Keratinocyte (primary cell): ENCODE results near the gene CCDC83. TPM values are rescaled to one million over a fixed set of nuclear protein-coding genes. Genes with fewer than 3 reads are reported as not detected.

Experiments used
- DNase-seq: peaks from one replicate; pipeline ENCODE4 v3.0.0-alpha.2; 2011; ENCODE audit warnings: low read depth, missing footprints, low spot score
- FAIRE-seq: peaks from 2 replicates; lab custom pipeline; 2011; peaks lifted over from hg19 to GRCh38; lab: Jason Lieb, UNC
- H2AFZ ChIP-seq: 2 replicates; pipeline ENCODE4 v1.6.0; 2012; ENCODE audit warnings: low read length, control low read depth, inconsistent platforms; ENCODE audit not compliant: control insufficient read depth
- H3K27ac ChIP-seq: 2 replicates; pipeline ENCODE4 v1.5.1; 2011; ENCODE audit warnings: low read length; ENCODE audit not compliant: control insufficient read depth, insufficient read depth
- H3K27me3 ChIP-seq: 3 replicates; pipeline ENCODE4 v1.6.0; 2011; ENCODE audit warnings: low read length; ENCODE audit not compliant: control insufficient read depth, insufficient read depth; ENCODE audit errors: extremely low read depth
- H3K36me3 ChIP-seq, 2 experiments: 2 replicates in 1 of 2; 3 replicates in 1 of 2; pipeline ENCODE4 v1.5.1; 2011; ENCODE audit warnings: low read length in 2 of 2, mild to moderate bottlenecking in 1 of 2; ENCODE audit not compliant: control insufficient read depth in 2 of 2, insufficient read depth in 2 of 2; ENCODE audit errors: extremely low read depth in 1 of 2
- H3K4me1 ChIP-seq: 3 replicates; pipeline ENCODE4 v1.5.1; 2011; ENCODE audit warnings: low read length; ENCODE audit not compliant: control insufficient read depth, insufficient read depth; ENCODE audit errors: extremely low read depth
- H3K4me2 ChIP-seq: 3 replicates; pipeline ENCODE4 v1.6.0; 2011; ENCODE audit warnings: low read depth, low read length; ENCODE audit not compliant: control insufficient read depth, insufficient read depth; ENCODE audit errors: extremely low read depth
- H3K4me3 ChIP-seq, 3 experiments: fragments of 200-600 bp in 1 of 3; sonication (generic) in 1 of 3; 2 replicates in 2 of 3; 3 replicates in 1 of 3; pipeline ENCODE4 v1.5.1; 2011 to 2016; ENCODE audit warnings: low read length in 3 of 3, mild to moderate bottlenecking in 3 of 3, control low read depth in 2 of 3, inconsistent platforms in 1 of 3, low read depth in 1 of 3, mixed read lengths in 1 of 3, mixed run types in 1 of 3, moderate library complexity in 1 of 3; ENCODE audit not compliant: control insufficient read depth in 2 of 3, insufficient read depth in 2 of 3; ENCODE audit errors: extremely low read depth in 1 of 3
- H3K79me2 ChIP-seq: 2 replicates; pipeline ENCODE4 v1.6.0; 2012; ENCODE audit warnings: low read length; ENCODE audit not compliant: control insufficient read depth, insufficient read depth
- H3K9ac ChIP-seq: 3 replicates; pipeline ENCODE4 v1.6.0; 2011; ENCODE audit warnings: low read length; ENCODE audit not compliant: control insufficient read depth, insufficient read depth; ENCODE audit errors: extremely low read depth
- H3K9me1 ChIP-seq: 3 replicates; pipeline ENCODE4 v1.6.0; 2011; ENCODE audit warnings: low read length; ENCODE audit not compliant: control insufficient read depth, insufficient read depth; ENCODE audit errors: extremely low read depth
- H3K9me3 ChIP-seq: 2 replicates; pipeline ENCODE4 v1.5.1; 2012; ENCODE audit warnings: low read depth, low read length; ENCODE audit not compliant: control insufficient read depth
- H4K20me1 ChIP-seq: 3 replicates; pipeline ENCODE4 v1.6.0; 2011; ENCODE audit warnings: low read length; ENCODE audit not compliant: control insufficient read depth, insufficient read depth; ENCODE audit errors: extremely low read depth
- CTCF ChIP-seq, 3 experiments: IDR thresholded peaks in 1 of 3; conservative IDR thresholded peaks in 1 of 3; optimal IDR thresholded peaks in 1 of 3; 2 replicates in 2 of 3; 3 replicates in 1 of 3; pipeline versions ENCODE3 to v1.5.1; 2011; ENCODE audit warnings: low read length in 3 of 3, mild to moderate bottlenecking in 3 of 3, moderate library complexity in 2 of 3, control low read depth in 1 of 3, inconsistent platforms in 1 of 3; ENCODE audit not compliant: insufficient read depth in 2 of 3; ENCODE audit errors: extremely low read depth in 1 of 3
- EZH2 ChIP-seq: IDR thresholded peaks from one replicate; pipeline ENCODE4 v1.6.1; 2012; ENCODE audit warnings: inconsistent platforms, mild to moderate bottlenecking, low read length, moderate library complexity
- dilution Hi-C: fragments of 300-500 bp; cut with MboI; formaldehyde crosslinking; loops from one replicate; pipeline ENCODE4 v1.7.0; 2020; ENCODE audit warnings: low sequenced_read_pairs; ENCODE audit not compliant: extremely low pct_ligation_motif_present
- polyA plus RNA-seq, 5 experiments: library from polyadenylated mRNA; depleted of rRNA in 3 of 5; stranded (reverse) in 3 of 5; stranded (forward) in 1 of 5; unstranded in 1 of 5; fragments of >200 nt; gene quantifications; 1 replicate in 1 of 5; 2 replicates in 3 of 5; 3 replicates in 1 of 5; pipeline versions ENCODE4 v1.2.1 to v1.2.3, GENCODE V29; 2011 to 2012; ENCODE audit warnings: missing spikeins in 2 of 5, low read depth in 1 of 5, low replicate concordance in 1 of 5

The CCDC83 gene
- polyA plus RNA-seq, 1 donor (not counting 4 experiments of a cell fraction or from before 2014, with no cell fraction given): not detected

- no peaks in the 10 kb centered on the region for H3K36me3 ChIP-seq
- H2AFZ ChIP-seq: no peak overlapping the region
- DNase-seq: no peak
- H3K9ac ChIP-seq: no peak overlapping the region
- H3K4me3 ChIP-seq: no peak overlapping the region
- H4K20me1 ChIP-seq: no peaks in the 10 kb centered on the region
- no peaks in the 10 kb centered on the region for H3K9me3 ChIP-seq
- no peaks in the 10 kb centered on the region for H3K9me1 ChIP-seq
- FAIRE-seq: no peak
- peaks cover 5% of the 10 kb centered on the region for H3K4me1 ChIP-seq
- dilution Hi-C loops: no loop called here
- H3K4me2 ChIP-seq: no peak overlapping the region
- no peak overlapping the region for H3K27ac ChIP-seq
- H3K27me3 ChIP-seq: no peaks in the 10 kb centered on the region
- TF ChIP-seq CTCF (optimal IDR thresholded peaks at IDR 0.05 in 1 of 3, IDR thresholded peaks at IDR 0.05 in 1 of 3, conservative IDR thresholded peaks at IDR 0.05 in 1 of 3; ENCODE audit: extremely low read depth in 1 of 3, insufficient read depth in 2 of 3, low read length in 3 of 3) (no peak), EZH2 (no peak)
- H3K79me2 ChIP-seq: no peaks in the 10 kb centered on the region
These were observed 19.1 kb downstream of the CCDC83 start for GRCh38 chr11:85874265-85874664.

GRCh38 chr11:85875505-85875904 lies 20.3 kb downstream of the CCDC83 start:
- dilution Hi-C loops: no loop called here
- Histone ChIP-seq H3K9me3 (no peaks in the 10 kb centered on the region), H3K9me1 (no peaks in the 10 kb centered on the region), H2AFZ (no peak overlapping the region), H3K9ac (no peak overlapping the region), H3K4me2 (no peak overlapping the region), H3K4me3 (no peak overlapping the region), H3K27ac (no peak overlapping the region), H3K36me3 (no peaks in the 10 kb centered on the region), H3K27me3 (no peaks in the 10 kb centered on the region), H4K20me1 (no peaks in the 10 kb centered on the region), H3K4me1 (peaks cover 5% of the 10 kb centered on the region), H3K79me2 (no peaks in the 10 kb centered on the region)
- DNase-seq (no peak), FAIRE-seq (no peak)
- TF ChIP-seq CTCF (optimal IDR thresholded peaks at IDR 0.05 in 1 of 3, IDR thresholded peaks at IDR 0.05 in 1 of 3, conservative IDR thresholded peaks at IDR 0.05 in 1 of 3; ENCODE audit: extremely low read depth in 1 of 3, insufficient read depth in 2 of 3, low read length in 3 of 3) (no peak), EZH2 (no peak)
